Measurements from ENCODE around the gene CMPK1. TPM values are rescaled to one million over a fixed set of nuclear protein-coding genes. Genes with fewer than 3 reads are reported as not detected.
A peak's percentile ranks its signal among the peaks of the same experiment; 100 is the strongest.

The CMPK1 gene
- total RNA-seq, 1 experiment from 2014 or later = 36.3 TPM

DNA sequence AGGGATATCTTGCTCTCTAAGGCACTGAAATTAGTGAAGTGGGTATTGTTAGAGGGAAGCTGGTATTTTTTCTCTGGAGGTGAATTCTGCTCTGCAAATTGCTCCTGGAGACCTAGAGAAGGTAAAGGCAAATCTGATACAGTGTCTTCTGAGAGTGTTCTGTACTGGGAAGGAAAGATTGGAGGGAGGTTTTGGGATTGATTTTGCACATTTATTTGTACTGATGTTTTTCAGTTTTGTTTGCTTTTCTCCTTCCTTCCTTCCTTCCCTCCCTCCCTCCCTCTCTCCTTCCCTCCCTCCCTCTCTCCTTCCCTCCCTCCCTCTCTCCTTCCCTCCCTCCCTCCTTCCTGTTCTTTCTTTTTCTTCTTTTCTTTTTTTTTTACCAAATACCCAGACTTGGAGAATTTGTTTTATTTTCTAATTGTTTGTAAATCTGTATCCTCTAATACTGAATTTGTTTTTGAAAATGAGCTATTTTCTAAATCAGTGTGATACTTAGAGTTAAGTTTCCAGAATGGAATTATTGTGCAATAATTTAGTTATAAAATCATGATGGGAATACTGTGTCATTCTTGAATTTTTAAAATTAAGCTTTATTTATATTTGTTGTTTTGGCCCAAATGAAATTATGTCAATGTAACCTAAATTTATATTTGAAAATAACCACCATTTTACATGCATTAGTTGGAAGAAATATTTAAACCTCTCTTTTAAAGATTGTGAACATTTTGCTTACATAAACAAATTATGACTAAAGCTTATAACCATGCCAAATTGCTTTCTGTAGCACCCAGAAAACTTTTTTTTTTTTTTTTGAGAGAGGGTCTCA is 4.9 kb downstream of the CMPK1 start:
- ATAC-seq = no peak
- no peak overlapping the region for H3K27ac Mint-ChIP-seq
- no peak for TF ChIP-seq FOXJ3 (CRISPR knock-in tag; IDR thresholded peaks at IDR 0.05; ENCODE audit: borderline replicate concordance)
- TF ChIP-seq OVOL2 (CRISPR knock-in tag; IDR thresholded peaks at IDR 0.05; ENCODE audit: borderline replicate concordance) = no peak
- no peak for TF ChIP-seq ZNF219 (CRISPR knock-in tag; IDR thresholded peaks at IDR 0.05; ENCODE audit: borderline replicate concordance)
- TF ChIP-seq MXD4 (CRISPR knock-in tag; IDR thresholded peaks at IDR 0.05; ENCODE audit: borderline replicate concordance) = no peak
- TF ChIP-seq, protein P1, sequence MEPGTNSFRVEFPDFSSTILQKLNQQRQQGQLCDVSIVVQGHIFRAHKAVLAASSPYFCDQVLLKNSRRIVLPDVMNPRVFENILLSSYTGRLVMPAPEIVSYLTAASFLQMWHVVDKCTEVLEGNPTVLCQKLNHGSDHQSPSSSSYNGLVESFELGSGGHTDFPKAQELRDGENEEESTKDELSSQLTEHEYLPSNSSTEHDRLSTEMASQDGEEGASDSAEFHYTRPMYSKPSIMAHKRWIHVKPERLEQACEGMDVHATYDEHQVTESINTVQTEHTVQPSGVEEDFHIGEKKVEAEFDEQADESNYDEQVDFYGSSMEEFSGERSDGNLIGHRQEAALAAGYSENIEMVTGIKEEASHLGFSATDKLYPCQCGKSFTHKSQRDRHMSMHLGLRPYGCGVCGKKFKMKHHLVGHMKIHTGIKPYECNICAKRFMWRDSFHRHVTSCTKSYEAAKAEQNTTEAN (CRISPR knock-in tag; IDR thresholded peaks at IDR 0.05) = no peak
- TF ChIP-seq, protein P2, sequence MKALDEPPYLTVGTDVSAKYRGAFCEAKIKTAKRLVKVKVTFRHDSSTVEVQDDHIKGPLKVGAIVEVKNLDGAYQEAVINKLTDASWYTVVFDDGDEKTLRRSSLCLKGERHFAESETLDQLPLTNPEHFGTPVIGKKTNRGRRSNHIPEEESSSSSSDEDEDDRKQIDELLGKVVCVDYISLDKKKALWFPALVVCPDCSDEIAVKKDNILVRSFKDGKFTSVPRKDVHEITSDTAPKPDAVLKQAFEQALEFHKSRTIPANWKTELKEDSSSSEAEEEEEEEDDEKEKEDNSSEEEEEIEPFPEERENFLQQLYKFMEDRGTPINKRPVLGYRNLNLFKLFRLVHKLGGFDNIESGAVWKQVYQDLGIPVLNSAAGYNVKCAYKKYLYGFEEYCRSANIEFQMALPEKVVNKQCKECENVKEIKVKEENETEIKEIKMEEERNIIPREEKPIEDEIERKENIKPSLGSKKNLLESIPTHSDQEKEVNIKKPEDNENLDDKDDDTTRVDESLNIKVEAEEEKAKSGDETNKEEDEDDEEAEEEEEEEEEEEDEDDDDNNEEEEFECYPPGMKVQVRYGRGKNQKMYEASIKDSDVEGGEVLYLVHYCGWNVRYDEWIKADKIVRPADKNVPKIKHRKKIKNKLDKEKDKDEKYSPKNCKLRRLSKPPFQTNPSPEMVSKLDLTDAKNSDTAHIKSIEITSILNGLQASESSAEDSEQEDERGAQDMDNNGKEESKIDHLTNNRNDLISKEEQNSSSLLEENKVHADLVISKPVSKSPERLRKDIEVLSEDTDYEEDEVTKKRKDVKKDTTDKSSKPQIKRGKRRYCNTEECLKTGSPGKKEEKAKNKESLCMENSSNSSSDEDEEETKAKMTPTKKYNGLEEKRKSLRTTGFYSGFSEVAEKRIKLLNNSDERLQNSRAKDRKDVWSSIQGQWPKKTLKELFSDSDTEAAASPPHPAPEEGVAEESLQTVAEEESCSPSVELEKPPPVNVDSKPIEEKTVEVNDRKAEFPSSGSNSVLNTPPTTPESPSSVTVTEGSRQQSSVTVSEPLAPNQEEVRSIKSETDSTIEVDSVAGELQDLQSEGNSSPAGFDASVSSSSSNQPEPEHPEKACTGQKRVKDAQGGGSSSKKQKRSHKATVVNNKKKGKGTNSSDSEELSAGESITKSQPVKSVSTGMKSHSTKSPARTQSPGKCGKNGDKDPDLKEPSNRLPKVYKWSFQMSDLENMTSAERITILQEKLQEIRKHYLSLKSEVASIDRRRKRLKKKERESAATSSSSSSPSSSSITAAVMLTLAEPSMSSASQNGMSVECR (CRISPR knock-in tag; IDR thresholded peaks at IDR 0.05; ENCODE audit: borderline replicate concordance) = no peak
- no peak for TF ChIP-seq SOX15 (CRISPR knock-in tag; IDR thresholded peaks at IDR 0.05)
- TF ChIP-seq, protein P3, sequence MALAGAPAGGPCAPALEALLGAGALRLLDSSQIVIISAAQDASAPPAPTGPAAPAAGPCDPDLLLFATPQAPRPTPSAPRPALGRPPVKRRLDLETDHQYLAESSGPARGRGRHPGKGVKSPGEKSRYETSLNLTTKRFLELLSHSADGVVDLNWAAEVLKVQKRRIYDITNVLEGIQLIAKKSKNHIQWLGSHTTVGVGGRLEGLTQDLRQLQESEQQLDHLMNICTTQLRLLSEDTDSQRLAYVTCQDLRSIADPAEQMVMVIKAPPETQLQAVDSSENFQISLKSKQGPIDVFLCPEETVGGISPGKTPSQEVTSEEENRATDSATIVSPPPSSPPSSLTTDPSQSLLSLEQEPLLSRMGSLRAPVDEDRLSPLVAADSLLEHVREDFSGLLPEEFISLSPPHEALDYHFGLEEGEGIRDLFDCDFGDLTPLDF (CRISPR knock-in tag; IDR thresholded peaks at IDR 0.05) = no peak
- TF ChIP-seq, protein P4, sequence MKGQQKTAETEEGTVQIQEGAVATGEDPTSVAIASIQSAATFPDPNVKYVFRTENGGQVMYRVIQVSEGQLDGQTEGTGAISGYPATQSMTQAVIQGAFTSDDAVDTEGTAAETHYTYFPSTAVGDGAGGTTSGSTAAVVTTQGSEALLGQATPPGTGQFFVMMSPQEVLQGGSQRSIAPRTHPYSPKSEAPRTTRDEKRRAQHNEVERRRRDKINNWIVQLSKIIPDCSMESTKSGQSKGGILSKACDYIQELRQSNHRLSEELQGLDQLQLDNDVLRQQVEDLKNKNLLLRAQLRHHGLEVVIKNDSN (CRISPR knock-in tag; IDR thresholded peaks at IDR 0.05) = no peak
- no peak for TF ChIP-seq RELA (CRISPR knock-in tag; IDR thresholded peaks at IDR 0.05; ENCODE audit: borderline replicate concordance)
- TF ChIP-seq NR3C1 (CRISPR knock-in tag; conservative IDR thresholded peaks at IDR 0.05; ENCODE audit: low read depth) = no peak
- TF ChIP-seq TEAD4 (CRISPR knock-in tag; IDR thresholded peaks at IDR 0.05) = no peak
- no peak for TF ChIP-seq ZNF416 (CRISPR knock-in tag; IDR thresholded peaks at IDR 0.05)
- no peak for TF ChIP-seq GABPB1 (CRISPR knock-in tag; IDR thresholded peaks at IDR 0.05)
- ChIA-PET POLR2A (no interaction called here), CTCF (interaction anchor here (0.6 to 1.9 kb wide), 8 partner anchors 12 to 586 kb away, joined by 3 to 6 read pairs (median 3); partner anchors contain the start of gene FOXD2)
- no peaks in the 10 kb centered on the region for H3K36me3 Mint-ChIP-seq
- no peaks in the 10 kb centered on the region for H3K27me3 Mint-ChIP-seq (ENCODE audit: low read depth)
- H3K4me1 Mint-ChIP-seq = peaks cover 11% of the 10 kb centered on the region
- no peak for DNase-seq (ENCODE audit: low spot score)
- no peaks in the 10 kb centered on the region for H3K9me3 Mint-ChIP-seq
- H3K4me3 Mint-ChIP-seq = no peak overlapping the region

DNA sequence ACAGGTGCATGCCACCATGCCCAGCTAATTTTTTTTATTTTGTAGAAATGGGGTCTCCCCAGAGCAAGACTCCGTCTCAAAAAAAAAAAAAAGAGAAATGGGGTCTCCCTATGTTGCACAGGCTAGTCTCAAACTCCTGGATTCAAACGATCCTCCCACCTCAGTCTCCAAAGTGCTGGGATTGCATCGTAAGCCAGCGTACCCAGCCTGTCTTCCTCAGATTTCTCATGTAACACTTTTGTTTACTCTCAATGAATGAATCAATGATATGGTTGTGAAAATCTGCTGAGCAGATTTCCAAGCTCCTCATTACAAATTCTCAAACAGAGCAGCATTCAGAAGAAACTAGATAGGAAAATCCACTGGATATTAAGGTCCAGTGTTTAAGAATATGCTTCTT is 6.6 kb downstream of the CMPK1 start:
- Mint-ChIP-seq H3K9me3 (no peaks in the 10 kb centered on the region), H3K27me3 (ENCODE audit: low read depth) (no peaks in the 10 kb centered on the region), H3K36me3 (no peaks in the 10 kb centered on the region), H3K4me1 (peaks cover 5% of the 10 kb centered on the region), H3K27ac (0 out of 2 replicates have a peak overlapping the region, but pooled peaks have one; percentile 36), H3K4me3 (no peak overlapping the region)
- ChIA-PET POLR2A (no interaction called here), CTCF (interaction anchor here (0.6 to 1.3 kb wide), 6 partner anchors 10 to 271 kb away, joined by 3 to 5 read pairs (median 4); no protein-coding TSS in a partner anchor)
- ATAC-seq (no peak), DNase-seq (ENCODE audit: low spot score) (no peak)
- TF ChIP-seq, protein P5, sequence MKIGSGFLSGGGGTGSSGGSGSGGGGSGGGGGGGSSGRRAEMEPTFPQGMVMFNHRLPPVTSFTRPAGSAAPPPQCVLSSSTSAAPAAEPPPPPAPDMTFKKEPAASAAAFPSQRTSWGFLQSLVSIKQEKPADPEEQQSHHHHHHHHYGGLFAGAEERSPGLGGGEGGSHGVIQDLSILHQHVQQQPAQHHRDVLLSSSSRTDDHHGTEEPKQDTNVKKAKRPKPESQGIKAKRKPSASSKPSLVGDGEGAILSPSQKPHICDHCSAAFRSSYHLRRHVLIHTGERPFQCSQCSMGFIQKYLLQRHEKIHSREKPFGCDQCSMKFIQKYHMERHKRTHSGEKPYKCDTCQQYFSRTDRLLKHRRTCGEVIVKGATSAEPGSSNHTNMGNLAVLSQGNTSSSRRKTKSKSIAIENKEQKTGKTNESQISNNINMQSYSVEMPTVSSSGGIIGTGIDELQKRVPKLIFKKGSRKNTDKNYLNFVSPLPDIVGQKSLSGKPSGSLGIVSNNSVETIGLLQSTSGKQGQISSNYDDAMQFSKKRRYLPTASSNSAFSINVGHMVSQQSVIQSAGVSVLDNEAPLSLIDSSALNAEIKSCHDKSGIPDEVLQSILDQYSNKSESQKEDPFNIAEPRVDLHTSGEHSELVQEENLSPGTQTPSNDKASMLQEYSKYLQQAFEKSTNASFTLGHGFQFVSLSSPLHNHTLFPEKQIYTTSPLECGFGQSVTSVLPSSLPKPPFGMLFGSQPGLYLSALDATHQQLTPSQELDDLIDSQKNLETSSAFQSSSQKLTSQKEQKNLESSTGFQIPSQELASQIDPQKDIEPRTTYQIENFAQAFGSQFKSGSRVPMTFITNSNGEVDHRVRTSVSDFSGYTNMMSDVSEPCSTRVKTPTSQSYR (CRISPR knock-in tag; IDR thresholded peaks at IDR 0.05) = no peak
- TF ChIP-seq NFYB (CRISPR knock-in tag; conservative IDR thresholded peaks at IDR 0.05; ENCODE audit: low read depth) (no peak), FOXJ3 (CRISPR knock-in tag; IDR thresholded peaks at IDR 0.05; ENCODE audit: borderline replicate concordance) (no peak), GRHL2 (CRISPR knock-in tag; IDR thresholded peaks at IDR 0.05; ENCODE audit: insufficient replicate concordance, severe bottlenecking) (no peak)
- TF ChIP-seq, protein P6, sequence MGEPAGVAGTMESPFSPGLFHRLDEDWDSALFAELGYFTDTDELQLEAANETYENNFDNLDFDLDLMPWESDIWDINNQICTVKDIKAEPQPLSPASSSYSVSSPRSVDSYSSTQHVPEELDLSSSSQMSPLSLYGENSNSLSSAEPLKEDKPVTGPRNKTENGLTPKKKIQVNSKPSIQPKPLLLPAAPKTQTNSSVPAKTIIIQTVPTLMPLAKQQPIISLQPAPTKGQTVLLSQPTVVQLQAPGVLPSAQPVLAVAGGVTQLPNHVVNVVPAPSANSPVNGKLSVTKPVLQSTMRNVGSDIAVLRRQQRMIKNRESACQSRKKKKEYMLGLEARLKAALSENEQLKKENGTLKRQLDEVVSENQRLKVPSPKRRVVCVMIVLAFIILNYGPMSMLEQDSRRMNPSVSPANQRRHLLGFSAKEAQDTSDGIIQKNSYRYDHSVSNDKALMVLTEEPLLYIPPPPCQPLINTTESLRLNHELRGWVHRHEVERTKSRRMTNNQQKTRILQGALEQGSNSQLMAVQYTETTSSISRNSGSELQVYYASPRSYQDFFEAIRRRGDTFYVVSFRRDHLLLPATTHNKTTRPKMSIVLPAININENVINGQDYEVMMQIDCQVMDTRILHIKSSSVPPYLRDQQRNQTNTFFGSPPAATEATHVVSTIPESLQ (CRISPR knock-in tag; IDR thresholded peaks at IDR 0.05) = no peak
- TF ChIP-seq, protein P7, sequence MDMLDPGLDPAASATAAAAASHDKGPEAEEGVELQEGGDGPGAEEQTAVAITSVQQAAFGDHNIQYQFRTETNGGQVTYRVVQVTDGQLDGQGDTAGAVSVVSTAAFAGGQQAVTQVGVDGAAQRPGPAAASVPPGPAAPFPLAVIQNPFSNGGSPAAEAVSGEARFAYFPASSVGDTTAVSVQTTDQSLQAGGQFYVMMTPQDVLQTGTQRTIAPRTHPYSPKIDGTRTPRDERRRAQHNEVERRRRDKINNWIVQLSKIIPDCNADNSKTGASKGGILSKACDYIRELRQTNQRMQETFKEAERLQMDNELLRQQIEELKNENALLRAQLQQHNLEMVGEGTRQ (CRISPR knock-in tag; IDR thresholded peaks at IDR 0.05) = no peak

Measured in WTC11 (cell line).